Gastroesophageal sphincter (tissue), 3 donors: ENCODE results near the gene ANKRD33.

Source experiments
- EP300 ChIP-seq: sonication (generic); formaldehyde crosslinking; IDR thresholded peaks from one replicate; pipeline ENCODE4 v1.6.1; 2017; ENCODE audit warnings: antibody characterized with exemption, mild to moderate bottlenecking
- POLR2A ChIP-seq, 2 donors: fragments of 450-650 bp; IDR thresholded peaks; one replicate each; pipeline ENCODE4 v1.6.1; 2017; ENCODE audit warnings: antibody characterized with exemption in 2 of 2, mild to moderate bottlenecking in 2 of 2, moderate library complexity in 1 of 2
- POLR2AphosphoS5 ChIP-seq: sonication (generic); formaldehyde crosslinking; IDR thresholded peaks from one replicate; pipeline ENCODE4 v1.6.1; 2017; ENCODE audit warnings: antibody characterized with exemption
- TF ChIP-seq, protein P1 (sequence below), 4 experiments: fragments of 200-600 bp in 2 of 4; fragments of 450-650 bp in 2 of 4; sonication (generic) in 1 of 4; IDR thresholded peaks; one replicate each; pipeline ENCODE4 v1.5.1; 2017 to 2019; ENCODE audit warnings: antibody characterized with exemption in 4 of 4, mild to moderate bottlenecking in 2 of 4, moderate library complexity in 2 of 4

DNA sequence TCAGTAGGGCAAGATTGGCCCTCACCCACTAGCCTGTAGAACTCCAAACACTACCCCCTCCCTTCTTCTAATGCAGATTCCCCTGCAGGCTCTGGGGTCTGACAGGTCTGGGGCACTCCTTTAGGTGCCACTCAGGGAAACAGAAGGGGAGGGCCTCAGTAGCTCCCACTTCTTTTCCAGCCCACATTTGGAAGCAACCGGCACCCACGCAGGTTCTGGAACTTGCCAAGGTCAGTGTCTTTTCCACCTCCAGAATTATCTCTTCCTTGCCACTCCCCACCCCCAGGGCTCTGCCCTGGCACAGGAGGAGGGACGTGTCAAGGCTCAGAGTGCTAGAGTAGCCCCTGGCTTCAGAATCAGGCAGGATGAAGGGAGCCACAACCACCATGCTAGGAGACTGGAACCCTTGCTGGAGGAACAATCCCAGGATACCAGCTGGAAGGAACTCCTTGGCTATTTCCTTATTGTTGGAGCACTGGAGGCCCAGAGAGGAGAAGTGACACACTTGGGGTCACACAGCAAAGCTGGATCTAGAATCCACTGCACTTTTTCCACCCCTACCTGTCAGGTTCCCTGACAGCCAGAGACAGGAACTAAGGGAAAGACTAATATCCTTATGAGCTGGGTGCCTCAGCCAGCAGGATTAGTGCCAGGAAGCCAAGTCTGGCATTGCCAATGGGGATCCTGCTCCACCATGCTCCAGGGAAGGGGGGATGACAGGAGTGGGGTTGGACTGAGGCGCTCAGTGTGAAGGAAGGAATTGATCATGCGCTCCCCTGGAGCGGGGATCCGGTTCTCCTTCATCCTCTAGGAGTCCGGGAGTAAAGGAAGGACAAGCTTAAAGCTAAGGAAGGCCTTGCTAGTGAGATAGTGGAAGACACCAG is 37.6 kb upstream of the ANKRD33 start:
- TF ChIP-seq POLR2A (IDR thresholded peaks at IDR 0.05) (no peak), EP300 (no peak), POLR2AphosphoS5 (no peak)
- TF ChIP-seq, protein P1, sequence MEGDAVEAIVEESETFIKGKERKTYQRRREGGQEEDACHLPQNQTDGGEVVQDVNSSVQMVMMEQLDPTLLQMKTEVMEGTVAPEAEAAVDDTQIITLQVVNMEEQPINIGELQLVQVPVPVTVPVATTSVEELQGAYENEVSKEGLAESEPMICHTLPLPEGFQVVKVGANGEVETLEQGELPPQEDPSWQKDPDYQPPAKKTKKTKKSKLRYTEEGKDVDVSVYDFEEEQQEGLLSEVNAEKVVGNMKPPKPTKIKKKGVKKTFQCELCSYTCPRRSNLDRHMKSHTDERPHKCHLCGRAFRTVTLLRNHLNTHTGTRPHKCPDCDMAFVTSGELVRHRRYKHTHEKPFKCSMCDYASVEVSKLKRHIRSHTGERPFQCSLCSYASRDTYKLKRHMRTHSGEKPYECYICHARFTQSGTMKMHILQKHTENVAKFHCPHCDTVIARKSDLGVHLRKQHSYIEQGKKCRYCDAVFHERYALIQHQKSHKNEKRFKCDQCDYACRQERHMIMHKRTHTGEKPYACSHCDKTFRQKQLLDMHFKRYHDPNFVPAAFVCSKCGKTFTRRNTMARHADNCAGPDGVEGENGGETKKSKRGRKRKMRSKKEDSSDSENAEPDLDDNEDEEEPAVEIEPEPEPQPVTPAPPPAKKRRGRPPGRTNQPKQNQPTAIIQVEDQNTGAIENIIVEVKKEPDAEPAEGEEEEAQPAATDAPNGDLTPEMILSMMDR (IDR thresholded peaks at IDR 0.05) = no peak
